Kidney (tissue), 14 donors: Measurements from ENCODE around the gene C17orf113. TPM values are rescaled to one million over a fixed set of nuclear protein-coding genes. Genes with fewer than 3 reads are reported as not detected.

Experiments
- DNase-seq, 5 donors: peaks; one replicate each; pipeline ENCODE4 v3.0.0-alpha.2; 2013 to 2020
- FAIRE-seq: peaks from 2 replicates; lab custom pipeline; 2012; peaks lifted over from hg19 to GRCh38; lab: Jason Lieb, UNC
- H3K27ac ChIP-seq, 2 donors: one replicate each; pipeline ENCODE4 v1.7.0; 2013; ENCODE audit warnings: low read depth in 2 of 2, low read length in 2 of 2, inconsistent platforms in 1 of 2
- H3K27me3 ChIP-seq: one replicate; pipeline ENCODE4 v1.7.1; 2013; ENCODE audit warnings: low read length, inconsistent platforms; ENCODE audit not compliant: control insufficient read depth, insufficient read depth
- H3K36me3 ChIP-seq, 3 donors: one replicate each; pipeline versions ENCODE4 v1.7.0 to v1.7.1; 2013; ENCODE audit warnings: low read length in 3 of 3, control low read depth in 1 of 3, inconsistent platforms in 1 of 3; ENCODE audit not compliant: insufficient read depth in 3 of 3, control insufficient read depth in 2 of 3
- H3K4me1 ChIP-seq, 3 donors: one replicate each; pipeline versions ENCODE4 v1.7.0 to v1.7.1; 2013; ENCODE audit warnings: low read length in 3 of 3, inconsistent platforms in 1 of 3, low read depth in 1 of 3; ENCODE audit not compliant: control insufficient read depth in 2 of 3, insufficient read depth in 2 of 3
- H3K4me3 ChIP-seq, 3 donors: one replicate each; pipeline versions ENCODE4 v1.7.0 to v1.8.1; 2013; ENCODE audit warnings: low read length in 3 of 3, control low read depth in 1 of 3, inconsistent platforms in 1 of 3
- H3K9ac ChIP-seq, 3 donors: one replicate each; pipeline versions ENCODE4 v1.7.0 to v1.7.1; 2013; ENCODE audit warnings: low read length in 3 of 3, control low read depth in 1 of 3, inconsistent platforms in 1 of 3
- H3K9me3 ChIP-seq, 3 donors: one replicate each; pipeline versions ENCODE4 v1.7.0 to v1.7.1; 2013; ENCODE audit warnings: low read length in 3 of 3, control low read depth in 1 of 3, inconsistent platforms in 1 of 3; ENCODE audit not compliant: control insufficient read depth in 2 of 3, insufficient read depth in 1 of 3
- intact Hi-C: fragments of 100-400 bp; cut with DNase I; formaldehyde crosslinking; loops from one replicate; pipeline ENCODE4 v1.11.1; 2022
- polyA plus RNA-seq: library from polyadenylated mRNA; stranded (reverse); fragments of 350-450 nt; fragmentation: Illumina TruSeq; extraction: RNeasy Lipid Tissue Mini Kit (QIAGEN cat#74804); gene quantifications from one replicate; pipeline ENCODE4 v1.2.3, GENCODE V29; 2014; ENCODE audit warnings: low read depth, low replicate concordance; ENCODE audit not compliant: insufficient read depth
- total RNA-seq: library from RNA; stranded (reverse); fragmentation: NEBNext Ultra II Directional; extraction: Animal tissue kit (Norgen Biotek cat#: 25700); gene quantifications from one replicate; pipeline ENCODE4 v1.2.1, GENCODE V29; 2021
- TF ChIP-seq, protein P1 (sequence below): IDR thresholded peaks from 3 replicates; pipeline ENCODE4 v1.5.1; 2012; ENCODE audit warnings: mild to moderate bottlenecking, moderate library complexity, borderline replicate concordance; ENCODE audit not compliant: insufficient read depth; ENCODE audit errors: extremely low read depth
- donor health status: control.
- donor health status: control.
- donor health status: control.
- donor health status: control.
- donor health status: control.
- donor health status: DM: yes; HTN: yes; CAD: no.
- donor health status: Normal renal cell carcinoma (clear cell type).

The C17orf113 gene
- total and polyA plus RNA-seq, 2 donors from 2014 or later = 1.1 to 3.8 TPM

DNA sequence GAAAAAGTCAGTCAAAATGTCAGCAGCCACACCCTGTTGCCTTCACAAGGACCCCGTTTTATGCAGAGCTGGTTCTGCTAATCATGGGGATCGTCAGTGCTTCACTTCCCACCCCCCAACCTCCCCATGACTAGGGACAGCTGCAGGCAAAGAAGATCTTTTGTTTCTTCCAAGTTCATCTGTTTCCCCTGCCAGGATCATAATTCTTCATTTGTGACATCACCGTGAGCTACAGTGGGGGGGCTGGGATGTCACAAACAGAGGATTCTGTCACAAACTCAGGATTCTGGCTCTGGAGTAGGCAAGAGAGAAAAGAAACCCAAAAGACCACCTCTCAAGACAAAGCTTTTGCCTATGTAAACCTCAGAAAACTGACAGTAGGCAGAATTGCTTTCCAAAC, 57.8 kb downstream of the C17orf113 start:
- FAIRE-seq = no peak
- H3K9ac ChIP-seq = no peak overlapping the region
- H3K9me3 ChIP-seq = no peaks in the 10 kb centered on the region
- H3K27ac ChIP-seq = no peak overlapping the region
- no peak overlapping the region for H3K4me3 ChIP-seq
- intact Hi-C loops = no loop called here
- H3K36me3 ChIP-seq = peaks cover 17 to 80% (median 44%) of the 10 kb centered on the region in 3 donors
- TF ChIP-seq, protein P1, sequence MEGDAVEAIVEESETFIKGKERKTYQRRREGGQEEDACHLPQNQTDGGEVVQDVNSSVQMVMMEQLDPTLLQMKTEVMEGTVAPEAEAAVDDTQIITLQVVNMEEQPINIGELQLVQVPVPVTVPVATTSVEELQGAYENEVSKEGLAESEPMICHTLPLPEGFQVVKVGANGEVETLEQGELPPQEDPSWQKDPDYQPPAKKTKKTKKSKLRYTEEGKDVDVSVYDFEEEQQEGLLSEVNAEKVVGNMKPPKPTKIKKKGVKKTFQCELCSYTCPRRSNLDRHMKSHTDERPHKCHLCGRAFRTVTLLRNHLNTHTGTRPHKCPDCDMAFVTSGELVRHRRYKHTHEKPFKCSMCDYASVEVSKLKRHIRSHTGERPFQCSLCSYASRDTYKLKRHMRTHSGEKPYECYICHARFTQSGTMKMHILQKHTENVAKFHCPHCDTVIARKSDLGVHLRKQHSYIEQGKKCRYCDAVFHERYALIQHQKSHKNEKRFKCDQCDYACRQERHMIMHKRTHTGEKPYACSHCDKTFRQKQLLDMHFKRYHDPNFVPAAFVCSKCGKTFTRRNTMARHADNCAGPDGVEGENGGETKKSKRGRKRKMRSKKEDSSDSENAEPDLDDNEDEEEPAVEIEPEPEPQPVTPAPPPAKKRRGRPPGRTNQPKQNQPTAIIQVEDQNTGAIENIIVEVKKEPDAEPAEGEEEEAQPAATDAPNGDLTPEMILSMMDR = no peak
- DNase-seq = peak in 1 of 5 donors; percentile 37
- no peaks in the 10 kb centered on the region for H3K27me3 ChIP-seq
- H3K4me1 ChIP-seq = no peaks in the 10 kb centered on the region

DNA sequence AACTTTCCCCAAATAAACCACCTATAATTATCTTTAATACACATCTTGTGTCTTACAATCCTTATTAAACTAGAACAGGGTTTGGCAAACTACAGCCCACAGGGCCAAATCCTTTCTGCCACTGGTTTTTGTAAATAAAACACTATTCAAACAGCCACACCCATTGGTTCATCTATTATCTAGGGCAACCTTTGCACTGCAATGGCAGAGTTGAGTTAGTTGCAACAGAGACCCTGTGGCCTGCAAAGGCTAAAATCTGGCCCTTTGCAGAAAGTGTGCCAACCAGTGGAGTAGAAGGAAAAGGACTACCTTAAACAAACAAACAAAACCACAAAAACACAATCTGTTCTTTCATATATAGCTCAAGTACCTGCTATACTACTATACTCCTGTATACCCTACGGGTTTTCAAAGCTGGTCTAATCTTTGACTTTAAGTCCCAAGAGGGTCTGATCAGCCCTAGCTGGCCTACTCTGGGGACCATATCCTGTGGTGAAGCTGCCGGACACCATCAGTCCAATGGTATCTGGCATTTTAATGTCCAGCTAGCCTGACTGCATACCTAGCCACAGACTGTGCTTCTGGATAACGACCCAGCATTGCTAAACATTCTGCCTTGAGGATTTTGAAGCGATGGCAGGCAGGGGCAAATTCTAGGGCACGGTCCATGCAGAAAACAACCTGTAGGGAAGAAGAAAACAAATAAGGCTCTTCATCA, 60.5 kb downstream of the C17orf113 start:
- no peaks in the 10 kb centered on the region for H3K9me3 ChIP-seq
- no peak overlapping the region for H3K27ac ChIP-seq
- no peak overlapping the region for H3K4me3 ChIP-seq
- no peak overlapping the region for H3K9ac ChIP-seq
- FAIRE-seq (no peak), DNase-seq (no peak)
- H3K4me1 ChIP-seq = no peaks in the 10 kb centered on the region
- no peaks in the 10 kb centered on the region for H3K27me3 ChIP-seq
- H3K36me3 ChIP-seq = peaks cover 21 to 69% (median 41%) of the 10 kb centered on the region in 3 donors
- TF ChIP-seq, protein P1 = no peak
- intact Hi-C loops = no loop called here

DNA sequence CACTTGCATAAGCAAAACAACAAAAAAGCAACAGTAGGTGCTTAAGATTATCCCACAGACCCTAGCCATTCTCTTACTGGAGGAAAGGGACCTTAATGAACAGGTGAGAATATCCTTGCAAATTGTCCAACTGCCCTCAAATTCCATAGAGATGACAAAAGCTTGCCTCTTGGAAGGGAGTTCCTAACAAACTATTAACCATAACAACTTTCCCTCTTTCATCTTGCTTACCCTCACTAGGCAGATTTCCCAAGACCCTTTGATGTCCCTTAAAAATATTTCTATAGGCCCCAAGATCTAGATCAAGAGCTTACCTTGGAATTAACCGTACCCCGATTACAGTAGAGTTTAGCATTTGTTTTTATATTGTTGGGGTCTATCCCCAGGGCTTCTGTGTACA, 62.0 kb downstream of the C17orf113 start:
- TF ChIP-seq, protein P1 = no peak
- Histone ChIP-seq H3K4me1 (no peaks in the 10 kb centered on the region), H3K27ac (no peak overlapping the region), H3K4me3 (no peak overlapping the region), H3K27me3 (no peaks in the 10 kb centered on the region), H3K9ac (no peak overlapping the region), H3K36me3 (peaks cover 24 to 71% (median 42%) of the 10 kb centered on the region in 3 donors), H3K9me3 (no peaks in the 10 kb centered on the region)
- intact Hi-C loops = no loop called here
- DNase-seq = no peak
- FAIRE-seq = no peak

Other genes starting within 250 kb of the C17orf113 start
- gene P3H4, start 238.7 kb downstream of the C17orf113 start, total RNA-seq = 13.6 TPM
- gene P3H4, start 238.7 kb downstream of the C17orf113 start, polyA plus RNA-seq = 13.7 TPM
- 38.3 TPM for gene FKBP10, start 237.6 kb downstream of the C17orf113 start, total RNA-seq
- 19.6 TPM for gene FKBP10, start 237.6 kb downstream of the C17orf113 start, polyA plus RNA-seq
- gene NT5C3B, start 214.4 kb downstream of the C17orf113 start, total RNA-seq = 44.0 TPM
- 88.0 TPM for gene NT5C3B, start 214.4 kb downstream of the C17orf113 start, polyA plus RNA-seq
- gene KLHL10, start 212.8 kb downstream of the C17orf113 start, total RNA-seq = 0.28 TPM
- gene KLHL10, start 212.8 kb downstream of the C17orf113 start, polyA plus RNA-seq = not detected
- gene KLHL11, start 185.2 kb downstream of the C17orf113 start, total RNA-seq = 16.1 TPM
- 0.37 TPM for gene KLHL11, start 185.2 kb downstream of the C17orf113 start, polyA plus RNA-seq
- 104 TPM for gene ACLY, start 131.7 kb downstream of the C17orf113 start, total RNA-seq
- gene ACLY, start 131.7 kb downstream of the C17orf113 start, polyA plus RNA-seq = 33.7 TPM
- 6.0 TPM for gene ODAD4, start 120.0 kb downstream of the C17orf113 start, total RNA-seq
- 4.6 TPM for gene ODAD4, start 120.0 kb downstream of the C17orf113 start, polyA plus RNA-seq
- 87.5 TPM for gene CNP, start 83.8 kb downstream of the C17orf113 start, total RNA-seq
- 64.0 TPM for gene CNP, start 83.8 kb downstream of the C17orf113 start, polyA plus RNA-seq
- gene DNAJC7, start 33.2 kb downstream of the C17orf113 start, total RNA-seq = 88.1 TPM
- gene DNAJC7, start 33.2 kb downstream of the C17orf113 start, polyA plus RNA-seq = 141 TPM
- gene NKIRAS2, start 30.5 kb downstream of the C17orf113 start, total RNA-seq = 26.8 TPM
- gene NKIRAS2, start 30.5 kb downstream of the C17orf113 start, polyA plus RNA-seq = 21.2 TPM
- 1.2 TPM for gene ZNF385C, start 47.9 kb upstream of the C17orf113 start, total RNA-seq
- gene ZNF385C, start 47.9 kb upstream of the C17orf113 start, polyA plus RNA-seq = 1.1 TPM
- 27.5 TPM for gene DHX58, start 62.1 kb upstream of the C17orf113 start, total RNA-seq
- 22.1 TPM for gene DHX58, start 62.1 kb upstream of the C17orf113 start, polyA plus RNA-seq
- gene KAT2A, start 70.8 kb upstream of the C17orf113 start, total RNA-seq = 38.6 TPM
- gene KAT2A, start 70.8 kb upstream of the C17orf113 start, polyA plus RNA-seq = 38.6 TPM
- not detected for gene HSPB9, start 72.2 kb upstream of the C17orf113 start, total RNA-seq
- gene HSPB9, start 72.2 kb upstream of the C17orf113 start, polyA plus RNA-seq = 0.99 TPM
- gene RAB5C, start 104.4 kb upstream of the C17orf113 start, total RNA-seq = 159 TPM
- 286 TPM for gene RAB5C, start 104.4 kb upstream of the C17orf113 start, polyA plus RNA-seq
- gene KCNH4, start 130.5 kb upstream of the C17orf113 start, total RNA-seq = 0.35 TPM
- not detected for gene KCNH4, start 130.5 kb upstream of the C17orf113 start, polyA plus RNA-seq
- gene HCRT, start 134.9 kb upstream of the C17orf113 start, total RNA-seq = not detected
- not detected for gene HCRT, start 134.9 kb upstream of the C17orf113 start, polyA plus RNA-seq
- 41.2 TPM for gene GHDC, start 143.9 kb upstream of the C17orf113 start, total RNA-seq
- gene GHDC, start 143.9 kb upstream of the C17orf113 start, polyA plus RNA-seq = 37.0 TPM
- gene STAT5B, start 225.8 kb upstream of the C17orf113 start, total RNA-seq = 68.0 TPM
- 20.4 TPM for gene STAT5B, start 225.8 kb upstream of the C17orf113 start, polyA plus RNA-seq
- 47.9 TPM for gene STAT5A, start 237.9 kb upstream of the C17orf113 start, total RNA-seq
- 11.5 TPM for gene STAT5A, start 237.9 kb upstream of the C17orf113 start, polyA plus RNA-seq